K562 (cell line): ENCODE data around the gene TTC13. TPM values are rescaled to one million over a fixed set of nuclear protein-coding genes. Genes with fewer than 3 reads are reported as not detected.
A peak's percentile ranks its signal among the peaks of the same experiment; 100 is the strongest.

Experiments used
- E2F8 ChIP-seq: fragments of 450-650 bp; IDR thresholded peaks from 2 replicates; pipeline ENCODE4 v1.7.1; 2018; ENCODE audit warnings: mild to moderate bottlenecking, low read depth; ENCODE audit not compliant: partially characterized antibody
- FOXJ2 ChIP-seq: fragments of 200-800 bp; sonication (Bioruptor generic); IDR thresholded peaks from 2 replicates; pipeline ENCODE4 v1.6.1; 2016; ENCODE audit warnings: missing genetic modification characterization, missing compliant biosample characterization
- NELFE ChIP-seq: IDR thresholded peaks from 2 replicates; pipeline ENCODE4 v1.6.1; 2011; ENCODE audit warnings: mild to moderate bottlenecking; ENCODE audit not compliant: insufficient read depth, insufficient read length
- NFXL1 ChIP-seq: fragments of 450-650 bp; formaldehyde crosslinking; IDR thresholded peaks from 2 replicates; pipeline ENCODE4 v1.4.0; 2021; ENCODE audit warnings: mild to moderate bottlenecking
- NKRF ChIP-seq: fragments of 450-650 bp; IDR thresholded peaks from 2 replicates; pipeline ENCODE4 v1.6.1; 2016; ENCODE audit warnings: borderline replicate concordance
- PRMT5 ChIP-seq: sonication (generic); formaldehyde crosslinking; IDR thresholded peaks from 2 replicates; pipeline ENCODE4 v1.5.0; 2020; ENCODE audit warnings: missing genetic modification reagents
- RREB1 ChIP-seq: fragments of 250-450 bp; sonication (Bioruptor Pico); IDR thresholded peaks from 2 replicates; pipeline ENCODE4 v1.4.0; 2020
- SOX6 ChIP-seq: fragments of 450-650 bp; IDR thresholded peaks from 2 replicates; pipeline ENCODE4 v1.6.1; 2014; ENCODE audit warnings: mild to moderate bottlenecking
- TBL1XR1 ChIP-seq, 2 experiments: IDR thresholded peaks; 2 replicates each; pipeline ENCODE4 v1.6.1; 2012; ENCODE audit warnings: improper control_type of control experiment in 2 of 2, low read length in 2 of 2, mild to moderate bottlenecking in 1 of 2
- VEZF1 ChIP-seq: fragments of 200-800 bp; sonication (Bioruptor generic); IDR thresholded peaks from 2 replicates; pipeline ENCODE4 v1.6.1; 2017; ENCODE audit warnings: missing genetic modification characterization, missing compliant biosample characterization
- ZFP1 ChIP-seq: fragments of 450-650 bp; formaldehyde crosslinking; IDR thresholded peaks from 2 replicates; pipeline ENCODE4 v1.4.0; 2020; ENCODE audit warnings: mild to moderate bottlenecking, mixed read lengths
- ZKSCAN1 ChIP-seq: fragments of 150-350 bp; IDR thresholded peaks from 2 replicates; pipeline ENCODE4 v1.6.1; 2016; ENCODE audit warnings: low read depth, low read length
- ZKSCAN8 ChIP-seq: fragments of 200-800 bp; sonication (Bioruptor generic); IDR thresholded peaks from 2 replicates; pipeline ENCODE4 v1.6.1; 2016; ENCODE audit warnings: missing genetic modification characterization, missing compliant biosample characterization
- ZNF263 ChIP-seq: sonication (generic); formaldehyde crosslinking; IDR thresholded peaks from 2 replicates; pipeline ENCODE4 v1.8.0; 2022; ENCODE audit warnings: mild to moderate bottlenecking, missing genetic modification reagents, borderline replicate concordance
- ZNF696 ChIP-seq: fragments of 250-450 bp; sonication (Bioruptor Pico); conservative IDR thresholded peaks from 2 replicates; pipeline ENCODE4 v1.4.0; 2020; ENCODE audit warnings: mild to moderate bottlenecking, moderate library complexity
- polyA plus RNA-seq, 8 experiments: library from polyadenylated mRNA; depleted of rRNA in 4 of 8; stranded (reverse) in 5 of 8; unstranded in 3 of 8; fragments of >200 nt; fragmentation: Nextera tagmentation in 2 of 8; fragmentation: Illumina TruSeq in 1 of 8; extraction: Ambion mirVana in 2 of 8; extraction: Trizol in 1 of 8; gene quantifications; 2 replicates each; pipeline versions ENCODE4 v1.2.1 to v1.2.3, GENCODE V29; 2011 to 2014; ENCODE audit warnings: inconsistent platforms in 1 of 8, missing spikeins in 1 of 8
- total RNA-seq, 7 experiments: library from RNA; depleted of rRNA in 6 of 7; stranded (reverse); fragments of >200 nt in 6 of 7; fragmentation: Illumina TruSeq in 2 of 7; extraction: Trizol in 2 of 7; gene quantifications; 2 replicates each; pipeline versions ENCODE4 v1.2.1 to v1.2.3, GENCODE V29; 2011 to 2021; ENCODE audit warnings: low replicate concordance in 1 of 7

The TTC13 gene
- total and polyA plus RNA-seq, 9 of the 15 experiments (the other 6 are each of a cell fraction or from before 2014, with no cell fraction given), result 1.7 to 13.8 (median 9.6) TPM

- TF ChIP-seq RREB1 (no peak), NFXL1 (no peak), TBL1XR1 (IDR thresholded peaks at IDR 0.05; ENCODE audit: low read length in 2 of 2) (no peak), ZKSCAN8 (no peak), VEZF1 (CRISPR knock-in tag) (no peak), ZNF696 (CRISPR knock-in tag) (no peak), NKRF (no peak), ZKSCAN1 (no peak), FOXJ2 (no peak), ZFP1 (CRISPR knock-in tag) (no peak), ZNF263 (CRISPR knock-in tag) (peak; percentile 74; the same call in 1 of the 2 replicates), SOX6 (no peak), E2F8 (no peak), PRMT5 (CRISPR knock-in tag) (no peak), NELFE (no peak)
Observed at GRCh38 chr1:230917284-230918135, 61.2 kb downstream of the TTC13 start (continued).
